GM12874 (cell line): ENCODE measurements around the gene COX6B1.

ENCODE experiments used
- CTCF ChIP-seq: IDR thresholded peaks from 2 replicates; pipeline ENCODE4 v1.5.1; 2011; ENCODE audit warnings: low read depth, mild to moderate bottlenecking, control low read depth, low read length, moderate library complexity; ENCODE audit not compliant: insufficient read depth

The COX6B1 gene

GRCh38 chr19:35613574-35613973 is 34.5 kb upstream of the COX6B1 start:
- TF ChIP-seq CTCF = no peak

- TF ChIP-seq CTCF = no peak
Measured at GRCh38 chr19:35615036-35615435, 33.1 kb upstream of the COX6B1 start.

GRCh38 chr19:35618857-35619256 is 29.3 kb upstream of the COX6B1 start:
- TF ChIP-seq CTCF = no peak

GRCh38 chr19:35619290-35619923 is 28.7 kb upstream of the COX6B1 start:
- TF ChIP-seq CTCF = no peak

- TF ChIP-seq CTCF = no peak
Measured at GRCh38 chr19:35620001-35620400, 28.1 kb upstream of the COX6B1 start.

GRCh38 chr19:35621708-35622107 is 26.4 kb upstream of the COX6B1 start:
- TF ChIP-seq CTCF = no peak

- no peak for TF ChIP-seq CTCF
Measured at GRCh38 chr19:35622750-35623149, 25.4 kb upstream of the COX6B1 start.
